Activated CD4-positive, alpha-beta T cell treated with anti-CD3 and anti-CD28 coated beads, Interleukin-2, amount 50 U/mL, for 4 hours (primary cell): ENCODE data around the gene ABHD8.
"Not testable (repeated sequence)": the region's sequence is repeated elsewhere in the genome, so short reads cannot be mapped to it uniquely, and the experiment has no call there.

Experiments used
- DNase-seq, 2 experiments: peaks; one replicate each; pipeline ENCODE4 v3.0.0-alpha.2; 2020

The ABHD8 gene

DNA sequence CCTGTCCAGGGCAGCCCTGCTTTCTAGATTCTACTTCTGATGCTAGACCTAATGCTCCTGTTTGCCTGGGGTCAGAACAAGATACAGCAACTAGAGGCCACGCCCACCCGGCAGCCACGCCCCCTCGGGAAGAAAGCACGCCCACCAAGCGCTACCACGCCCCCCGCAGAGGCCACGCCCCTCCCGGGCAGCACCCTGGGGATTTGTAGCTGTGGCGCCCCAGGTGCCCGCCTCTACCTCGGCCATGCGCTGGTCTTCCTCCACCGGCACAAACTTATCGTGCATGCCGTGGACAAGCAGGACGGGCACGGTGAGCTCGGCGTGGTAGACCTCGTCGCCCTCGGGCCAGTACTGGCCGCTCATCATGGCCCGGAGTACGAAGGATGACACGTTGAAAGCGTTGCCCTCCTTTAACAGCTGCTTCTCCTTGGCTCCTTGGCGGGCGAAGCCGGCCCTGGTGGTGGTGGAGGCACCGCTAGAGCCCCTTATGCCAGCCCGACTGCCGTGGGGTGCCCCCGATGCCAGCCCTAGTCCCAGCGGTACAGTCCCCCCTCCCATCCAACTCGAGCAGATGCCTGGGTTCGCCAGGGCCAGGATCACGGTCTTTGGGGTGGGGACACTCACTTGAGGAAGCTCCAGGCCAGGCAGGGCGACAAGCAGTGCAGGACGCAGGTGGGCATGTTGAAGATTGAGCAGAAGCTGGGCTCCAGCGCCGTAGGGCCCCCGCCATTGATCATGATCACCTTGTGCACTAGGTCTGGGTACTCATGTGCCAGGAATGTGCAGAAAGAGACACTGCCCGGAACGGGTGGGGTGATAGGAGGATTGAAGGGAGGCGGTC lies 9.0 kb downstream of the ABHD8 start:
- DNase-seq = peak; percentile 21 to 31

DNA sequence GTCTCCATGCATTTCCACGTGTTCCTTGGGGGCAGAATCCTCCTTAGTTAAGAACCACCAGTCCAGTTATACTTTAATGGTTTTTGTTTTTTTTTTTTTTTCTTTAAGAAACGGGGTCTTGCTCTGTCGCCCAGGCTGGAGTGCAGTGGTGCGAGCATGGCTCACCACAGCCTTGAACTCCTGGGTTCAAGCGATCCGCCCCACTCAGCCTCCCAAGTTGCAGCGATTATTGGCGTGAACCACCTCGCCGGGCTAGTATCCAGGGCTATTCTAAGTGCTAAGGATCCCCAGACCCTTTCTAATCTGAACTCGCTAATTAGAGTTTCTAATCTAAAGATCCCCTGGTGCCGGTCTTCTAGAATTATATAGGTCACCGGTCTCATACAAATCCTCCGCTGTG lies 9.6 kb downstream of the ABHD8 start:
- no peak for DNase-seq

DNA sequence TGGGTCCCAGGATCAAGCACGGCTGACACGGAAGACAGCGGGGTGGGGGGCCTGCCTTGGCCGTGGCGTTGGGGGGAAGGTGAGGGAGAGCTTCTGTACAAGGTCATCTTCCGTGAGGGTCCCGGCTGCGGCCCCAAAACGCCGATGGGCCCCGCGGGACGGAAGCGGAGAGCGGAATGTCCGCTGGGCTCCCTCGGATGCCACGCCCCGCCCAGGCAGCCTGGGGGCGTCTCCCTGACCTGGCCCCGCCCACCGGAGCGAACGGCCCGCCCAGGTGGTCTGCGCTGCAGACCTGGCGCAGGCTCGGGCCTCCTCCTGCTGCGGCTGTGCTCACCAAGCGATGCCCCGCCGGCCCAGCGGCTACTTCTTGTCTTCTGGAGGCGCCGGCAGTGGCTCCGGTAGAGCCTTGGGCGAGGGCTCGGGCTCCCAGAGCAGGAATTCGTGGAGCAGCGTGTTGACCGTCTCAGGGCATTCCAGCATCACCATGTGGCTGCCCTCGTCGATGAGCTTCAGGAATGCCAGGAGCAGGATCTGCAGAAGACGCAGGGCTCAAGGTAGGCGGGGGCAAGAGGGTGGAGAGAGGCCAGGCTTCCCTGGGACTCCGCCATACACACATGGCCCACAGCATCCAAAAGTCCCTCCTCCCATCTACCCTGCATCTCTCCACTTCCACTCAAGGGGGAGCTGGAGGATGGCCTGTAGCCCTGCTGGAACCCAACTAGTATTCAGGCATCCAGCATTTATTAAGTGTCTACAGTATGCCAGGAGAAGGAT lies 10.7 kb downstream of the ABHD8 start:
- DNase-seq = peak; percentile 64 to 67

DNA sequence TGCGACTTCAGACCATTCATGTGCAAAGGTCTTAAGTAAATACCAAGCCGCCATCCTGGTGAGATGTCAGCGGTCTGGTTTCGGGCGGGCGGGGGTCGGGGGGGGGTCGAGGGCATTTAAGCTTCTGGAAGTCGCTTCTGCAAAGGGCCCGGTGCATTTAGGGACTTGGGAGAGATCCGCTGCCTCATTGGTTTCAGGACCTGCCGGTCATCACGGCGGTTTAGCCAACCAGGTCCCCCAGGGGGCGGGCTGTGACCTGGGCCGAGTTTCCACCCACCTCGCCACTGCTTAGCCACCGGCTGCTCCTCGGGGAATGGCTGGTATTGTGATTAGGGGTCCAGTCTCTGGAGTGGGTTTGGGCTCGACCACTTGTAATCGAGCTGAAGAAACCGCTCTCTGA lies 13.7 kb downstream of the ABHD8 start:
- DNase-seq = no peak

DNA sequence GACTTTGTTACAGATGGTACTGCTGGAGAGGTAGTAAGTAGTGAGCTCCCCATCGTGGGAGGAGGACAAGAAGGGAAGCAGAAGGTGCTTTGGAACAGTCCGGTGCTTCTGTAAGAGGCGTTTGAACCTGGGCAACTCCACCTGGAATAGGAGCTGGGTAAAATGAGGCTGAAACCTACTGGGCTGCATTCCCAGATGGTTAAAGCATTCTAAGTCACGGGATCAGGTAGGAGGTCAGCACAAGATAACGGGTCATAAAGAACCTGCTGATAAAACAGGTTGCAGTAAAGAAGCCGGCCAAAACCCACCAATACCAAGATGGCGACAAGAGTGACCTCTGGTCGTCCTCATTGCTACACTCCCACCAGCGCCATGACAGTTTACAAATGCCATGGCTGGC lies 16.5 kb downstream of the ABHD8 start:
- no peak for DNase-seq

DNA sequence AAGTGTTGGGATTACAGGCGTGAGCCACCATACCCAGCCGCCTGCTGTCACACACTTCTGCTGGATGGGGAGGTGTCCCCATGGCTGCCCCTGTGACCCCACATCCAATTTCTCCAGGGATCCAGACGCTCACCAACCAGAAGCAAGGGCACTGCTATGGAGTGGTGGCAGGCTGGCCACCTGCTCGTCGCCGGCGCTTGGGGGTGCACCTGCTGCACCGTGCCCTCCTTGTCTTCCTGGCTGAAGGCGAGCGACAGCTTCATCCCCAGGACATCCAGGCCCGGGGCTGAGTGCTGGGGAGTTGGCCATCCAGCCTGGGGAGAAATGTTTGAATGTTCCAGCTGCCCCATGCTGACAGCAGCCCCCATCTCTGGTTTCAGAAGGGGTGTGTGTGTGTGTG lies 17.0 kb downstream of the ABHD8 start:
- no peak for DNase-seq

DNA sequence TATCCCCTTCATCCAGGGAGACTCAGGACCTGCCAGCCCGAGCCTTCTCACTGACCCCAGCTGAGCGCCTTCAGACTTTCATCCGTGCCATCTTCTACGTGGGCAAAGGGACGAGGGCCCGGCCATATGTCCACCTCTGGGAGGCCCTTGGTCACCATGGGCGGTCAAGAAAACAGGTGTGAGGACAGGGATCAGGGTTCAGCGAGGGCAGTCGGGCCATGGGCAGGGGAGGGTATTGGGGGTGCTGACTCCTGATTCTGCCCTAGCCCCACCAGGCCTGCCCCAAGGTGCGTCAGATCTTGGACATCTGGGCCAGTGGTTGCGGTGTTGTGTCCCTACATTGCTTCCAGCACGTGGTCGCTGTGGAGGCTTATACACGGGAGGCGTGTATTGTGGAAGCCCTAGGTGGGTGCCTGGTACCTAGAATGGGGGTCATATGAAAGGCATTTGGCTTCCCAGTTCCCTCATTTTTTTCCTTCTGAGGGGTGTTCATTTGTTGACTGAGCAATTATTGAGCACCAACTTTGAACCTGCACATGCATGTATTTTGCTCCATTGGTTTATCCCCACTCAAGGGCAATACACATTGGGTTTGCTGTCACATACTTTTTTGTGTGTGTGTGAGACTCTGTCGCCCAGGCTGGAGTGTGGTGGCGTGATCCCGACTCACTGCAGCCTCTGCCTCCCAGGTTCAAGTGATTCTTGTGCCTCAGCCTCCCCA lies 17.6 kb downstream of the ABHD8 start:
- no peak for DNase-seq

DNA sequence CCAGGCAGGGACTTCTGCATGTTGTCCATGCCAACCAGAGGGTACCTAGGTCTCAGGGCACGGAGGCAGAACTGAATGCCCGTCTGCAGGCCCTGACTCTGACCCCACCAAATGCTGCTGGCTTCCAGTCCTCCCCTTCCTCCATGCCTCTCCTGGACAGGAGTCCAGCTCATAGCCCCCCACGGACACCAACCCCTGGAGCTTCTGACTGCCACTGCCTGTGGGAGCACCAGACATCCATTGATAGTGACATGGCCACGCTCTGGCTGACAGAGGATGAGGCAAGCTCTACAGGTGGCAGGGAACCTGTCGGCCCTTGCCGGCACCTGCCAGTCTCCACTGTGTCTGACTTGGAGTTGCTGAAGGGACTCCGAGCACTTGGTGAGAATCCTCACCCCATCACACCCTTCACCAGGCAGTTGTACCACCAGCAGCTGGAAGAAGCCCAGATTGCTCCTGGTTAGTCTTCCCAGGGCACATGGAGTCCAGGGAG lies 19.7 kb downstream of the ABHD8 start:
- DNase-seq = no peak

DNA sequence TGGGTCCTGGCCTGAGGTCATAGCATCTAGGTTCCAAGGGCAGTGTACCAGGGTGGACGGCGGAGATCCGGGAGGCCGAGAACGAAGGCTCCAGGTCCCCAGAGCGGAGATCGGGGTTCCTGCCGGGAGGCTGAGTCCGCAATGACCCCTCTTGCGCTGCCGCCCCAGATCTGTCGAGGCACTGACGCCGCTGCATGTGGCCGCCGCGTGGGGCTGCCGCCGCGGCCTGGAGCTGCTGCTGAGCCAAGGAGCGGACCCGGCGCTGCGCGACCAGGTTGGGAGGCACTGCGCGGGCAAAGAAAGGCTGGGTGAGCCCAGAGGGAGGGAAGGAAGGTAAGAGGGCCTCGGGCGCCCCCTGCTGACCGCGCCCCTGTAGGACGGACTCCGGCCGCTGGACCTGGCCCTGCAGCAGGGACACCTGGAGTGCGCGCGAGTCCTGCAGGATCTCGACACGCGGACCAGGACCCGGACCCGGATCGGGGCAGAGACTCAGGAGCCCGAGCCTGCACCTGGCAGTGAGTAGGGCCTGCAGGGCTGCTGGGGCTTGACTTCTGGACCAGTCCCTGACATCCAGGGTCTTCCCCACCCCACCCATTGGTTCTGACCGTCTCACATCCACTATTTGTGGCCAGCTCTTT lies 20.6 kb downstream of the ABHD8 start:
- peak; percentile 71 to 72 for DNase-seq

DNA sequence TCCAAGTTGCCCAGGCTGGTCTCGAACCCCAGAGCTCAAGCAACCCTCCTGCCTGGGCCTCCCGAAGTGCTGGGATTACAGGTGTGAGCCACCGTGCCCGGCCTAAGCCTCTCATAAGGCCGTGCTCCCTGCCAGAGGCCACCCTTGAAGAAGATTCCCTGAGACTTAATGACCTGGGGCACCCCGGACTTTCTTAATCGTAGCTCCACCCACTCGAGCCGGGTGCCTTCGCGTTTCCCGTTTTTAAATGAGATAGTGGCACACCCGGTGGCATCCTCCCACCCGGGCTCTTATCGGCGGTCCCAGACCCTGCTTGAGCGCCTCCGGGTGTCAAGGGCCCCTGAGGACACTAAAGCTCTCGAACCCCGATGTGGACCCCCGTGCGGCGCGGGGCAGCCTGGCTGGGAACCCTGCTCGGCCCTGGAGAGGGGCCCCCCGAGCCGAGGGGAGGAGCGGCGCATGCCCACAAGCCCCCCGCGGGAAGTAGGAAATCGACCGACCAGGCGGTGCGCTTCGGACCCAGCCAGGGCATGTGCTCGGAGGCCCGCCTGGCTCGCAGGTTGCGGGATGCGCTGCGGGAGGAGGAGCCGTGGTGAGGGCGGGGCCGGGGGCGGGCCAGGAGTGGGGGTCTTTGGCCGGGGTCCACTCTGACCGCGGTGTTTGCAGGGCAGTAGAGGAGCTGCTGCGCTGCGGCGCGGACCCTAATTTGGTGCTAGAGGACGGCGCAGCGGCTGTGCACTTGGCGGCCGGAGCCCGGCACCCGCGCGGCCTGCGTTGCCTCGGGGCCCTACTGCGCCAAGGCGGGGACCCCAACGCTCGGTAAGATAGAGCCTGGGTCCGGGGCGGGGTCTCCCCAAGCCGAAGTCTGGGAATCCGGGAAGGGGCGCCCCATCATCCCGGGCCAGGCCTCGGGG lies 21.6 kb downstream of the ABHD8 start, which contains the start of gene ANKLE1:
Gene ANKLE1 (plus strand): TSS at position 511 of the 914 bp plus-strand sequence. CDS start 20 bp downstream, at position 531.
- DNase-seq = peak in 1 of 2 experiments; percentile 26

DNA sequence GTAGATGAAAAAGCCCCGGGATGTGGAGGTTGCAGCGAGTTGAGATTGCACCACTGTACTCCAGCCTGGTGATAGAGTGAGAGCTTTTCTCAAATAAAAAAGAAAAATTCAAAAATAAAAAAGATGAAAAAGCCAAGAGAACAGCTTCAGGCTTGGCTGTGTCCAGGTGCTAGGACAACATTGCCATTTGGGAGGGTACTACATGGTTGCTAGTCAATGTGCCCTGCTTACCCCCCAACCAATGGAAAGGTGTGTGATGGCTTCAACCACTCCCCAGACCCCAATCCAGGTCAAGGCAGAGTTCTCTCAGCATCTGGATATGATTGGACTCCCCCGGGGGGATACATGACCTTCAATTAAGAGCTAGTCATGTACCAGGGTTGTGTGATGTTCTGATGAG lies 23.8 kb downstream of the ABHD8 start:
- DNase-seq = no peak

DNA sequence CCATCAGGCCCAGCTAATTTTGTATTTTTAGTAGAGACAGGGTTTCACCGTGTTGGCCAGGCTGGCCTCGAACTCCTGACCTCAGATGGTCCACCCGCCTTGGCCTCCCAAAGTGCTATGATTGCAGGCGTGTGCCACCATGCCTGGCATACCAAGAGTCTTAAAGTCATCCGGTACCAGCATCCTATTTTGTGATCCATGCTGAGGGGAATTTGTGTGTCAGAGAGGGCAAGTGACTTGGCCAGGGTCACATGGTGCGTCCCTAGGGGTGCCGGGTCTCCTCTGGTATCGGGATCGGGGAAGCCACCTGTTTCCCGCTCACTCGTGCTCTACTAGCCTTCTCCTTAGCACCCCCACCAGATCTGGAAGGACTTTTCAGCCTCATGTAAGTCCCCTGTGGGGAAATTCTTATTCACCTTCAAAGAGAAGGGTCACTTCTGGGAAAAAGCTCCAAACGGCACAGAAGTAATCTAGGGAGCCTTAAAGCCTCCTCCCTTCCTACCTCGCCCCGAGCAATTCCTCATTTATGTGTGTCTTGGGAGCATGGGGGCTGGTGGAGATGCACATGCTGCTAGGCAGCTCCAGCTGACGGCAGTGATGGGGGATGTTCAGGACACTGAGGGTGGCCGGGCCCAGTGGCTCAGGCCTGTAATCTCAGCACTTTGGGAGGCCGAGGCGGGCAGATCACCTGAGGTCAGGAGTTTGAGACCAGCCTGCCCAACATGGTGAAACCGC lies 27.6 kb downstream of the ABHD8 start:
- DNase-seq = no peak

DNA sequence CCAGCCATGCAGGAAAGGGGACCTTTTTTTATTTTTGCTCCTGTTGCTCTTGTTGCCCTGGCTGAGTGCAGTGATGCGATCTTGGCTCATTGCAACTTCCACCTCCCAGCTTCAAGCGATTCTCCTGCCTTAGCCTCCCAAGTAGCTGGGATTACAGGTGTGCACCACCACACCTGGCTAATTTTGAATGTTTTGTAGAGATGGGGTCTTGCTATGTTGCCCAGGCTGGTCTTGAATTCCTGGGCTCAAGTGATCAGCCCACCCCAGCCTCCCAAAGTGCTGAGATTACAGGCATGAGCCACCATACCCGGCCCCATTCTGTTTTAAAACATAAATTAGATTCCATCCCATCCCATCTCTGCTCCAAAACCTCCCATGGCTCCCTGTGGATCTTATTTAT lies 28.3 kb downstream of the ABHD8 start:
- not testable (repeated sequence) for DNase-seq

DNA sequence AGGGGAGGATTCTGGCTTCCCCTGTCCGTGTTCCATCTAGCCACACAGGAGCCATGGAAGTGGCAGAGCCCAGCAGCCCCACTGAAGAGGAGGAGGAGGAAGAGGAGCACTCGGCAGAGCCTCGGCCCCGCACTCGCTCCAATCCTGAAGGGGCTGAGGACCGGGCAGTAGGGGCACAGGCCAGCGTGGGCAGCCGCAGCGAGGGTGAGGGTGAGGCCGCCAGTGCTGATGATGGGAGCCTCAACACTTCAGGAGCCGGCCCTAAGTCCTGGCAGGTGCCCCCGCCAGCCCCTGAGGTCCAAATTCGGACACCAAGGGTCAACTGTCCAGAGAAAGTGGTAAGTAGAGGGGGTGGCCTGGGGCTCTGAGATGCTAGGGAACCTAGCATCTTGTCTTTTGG lies 34.5 kb downstream of the ABHD8 start:
- DNase-seq = no peak

DNA sequence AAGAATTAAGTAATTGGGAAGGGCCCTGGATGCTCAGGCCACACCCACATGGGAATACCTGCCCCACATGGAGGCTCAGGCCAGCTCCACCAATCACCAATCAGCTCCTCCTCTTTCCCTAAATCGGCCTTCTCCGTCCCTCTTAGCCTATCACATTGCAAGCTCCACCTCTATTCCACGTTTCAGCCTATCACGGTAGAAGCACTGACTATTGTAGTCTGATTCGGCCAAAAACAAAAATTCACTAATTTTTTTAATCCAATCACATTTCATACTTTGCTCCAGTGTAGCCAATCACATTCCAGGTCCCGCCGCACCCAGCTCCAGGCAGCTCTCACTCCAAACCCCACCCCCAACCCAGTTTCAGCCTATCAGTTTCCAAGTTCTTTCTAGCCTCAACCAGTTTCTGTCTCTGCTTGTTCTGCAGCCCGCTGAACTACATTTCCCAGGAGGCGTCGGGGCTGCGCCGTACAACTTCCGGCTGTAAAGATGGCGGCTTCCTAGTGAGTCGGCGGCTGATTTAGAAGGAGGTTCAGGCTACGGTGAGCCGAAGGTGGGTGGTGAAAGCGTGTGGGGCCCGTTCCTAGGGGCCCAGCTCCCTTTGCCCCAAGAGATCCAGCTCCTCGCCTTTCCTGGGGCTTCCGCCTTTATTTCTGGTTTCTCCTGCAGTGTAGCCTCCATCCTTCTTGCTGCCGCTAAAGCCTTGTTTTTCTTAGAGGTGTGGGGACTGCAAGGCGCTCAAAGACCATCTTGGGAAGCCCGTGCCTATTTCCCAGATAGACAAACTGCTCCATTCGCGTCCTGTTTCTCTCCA lies 36.0 kb downstream of the ABHD8 start, which contains the start of gene BABAM1:
Gene BABAM1 (plus strand): TSS at position 469 of the 814 bp plus-strand sequence. CDS start 1,364 bp downstream, outside the sequence.
- peak; percentile 92 to 94 for DNase-seq

DNA sequence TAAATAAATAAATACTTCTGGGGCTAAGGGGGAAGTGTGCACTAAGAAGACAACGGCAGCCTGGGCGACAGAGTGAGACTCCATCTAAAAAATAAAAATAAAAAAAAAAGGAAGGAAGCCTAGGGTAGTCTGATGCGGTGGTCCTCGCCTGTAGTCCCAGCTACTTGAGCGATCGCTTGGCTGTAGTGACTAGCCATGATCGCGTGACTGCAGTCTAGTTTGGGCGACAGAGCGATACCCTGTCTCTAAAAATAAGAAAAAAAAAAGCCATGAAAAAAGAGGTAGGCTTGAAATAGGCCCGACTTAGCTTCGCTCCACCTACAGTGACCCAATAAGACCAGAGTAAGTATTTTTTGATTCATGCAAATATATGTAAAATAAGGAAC lies 36.6 kb downstream of the ABHD8 start:
- no peak for DNase-seq

DNA sequence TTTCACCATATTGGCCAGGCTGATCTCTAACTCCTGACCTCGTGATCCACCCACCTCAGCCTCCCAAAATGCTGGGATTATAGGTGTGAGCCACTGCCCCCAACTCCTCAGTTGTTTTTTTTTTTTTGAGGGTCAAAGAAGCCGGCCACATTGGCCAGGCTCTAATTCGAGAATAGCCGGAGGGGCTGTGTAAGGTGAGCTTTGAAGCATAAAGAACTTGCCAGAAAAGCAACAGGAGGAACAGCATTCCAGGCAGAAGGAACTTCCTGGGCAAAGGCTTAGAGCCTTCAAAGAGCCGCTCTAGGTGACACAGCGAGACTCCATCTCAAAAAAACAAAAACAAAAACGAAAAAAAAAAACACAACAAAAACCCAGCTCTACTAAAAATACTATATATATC lies 37.2 kb downstream of the ABHD8 start:
- no peak for DNase-seq

DNA sequence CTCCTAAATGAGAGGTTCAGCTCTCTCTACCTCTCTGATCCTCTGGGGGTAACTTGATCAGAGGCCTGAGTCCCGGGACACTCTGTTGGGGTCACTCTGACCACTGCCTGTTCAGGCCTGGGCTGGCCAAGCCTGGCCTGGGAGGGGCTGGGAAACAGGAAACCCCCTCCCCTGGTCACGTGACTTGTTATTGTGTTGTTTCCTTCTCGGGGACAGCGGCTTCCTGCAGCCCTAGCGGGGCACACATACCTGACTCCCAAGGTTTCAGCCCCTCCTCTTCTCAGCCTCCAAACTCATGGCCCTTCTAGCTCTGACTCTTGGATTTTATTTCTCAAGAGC lies 38.6 kb downstream of the ABHD8 start, which contains the start of gene USHBP1:
Gene USHBP1 (minus strand): TSS at position 105 of the 339 bp plus-strand sequence. CDS start 446 bp downstream, outside the sequence.
- DNase-seq = no peak

DNA sequence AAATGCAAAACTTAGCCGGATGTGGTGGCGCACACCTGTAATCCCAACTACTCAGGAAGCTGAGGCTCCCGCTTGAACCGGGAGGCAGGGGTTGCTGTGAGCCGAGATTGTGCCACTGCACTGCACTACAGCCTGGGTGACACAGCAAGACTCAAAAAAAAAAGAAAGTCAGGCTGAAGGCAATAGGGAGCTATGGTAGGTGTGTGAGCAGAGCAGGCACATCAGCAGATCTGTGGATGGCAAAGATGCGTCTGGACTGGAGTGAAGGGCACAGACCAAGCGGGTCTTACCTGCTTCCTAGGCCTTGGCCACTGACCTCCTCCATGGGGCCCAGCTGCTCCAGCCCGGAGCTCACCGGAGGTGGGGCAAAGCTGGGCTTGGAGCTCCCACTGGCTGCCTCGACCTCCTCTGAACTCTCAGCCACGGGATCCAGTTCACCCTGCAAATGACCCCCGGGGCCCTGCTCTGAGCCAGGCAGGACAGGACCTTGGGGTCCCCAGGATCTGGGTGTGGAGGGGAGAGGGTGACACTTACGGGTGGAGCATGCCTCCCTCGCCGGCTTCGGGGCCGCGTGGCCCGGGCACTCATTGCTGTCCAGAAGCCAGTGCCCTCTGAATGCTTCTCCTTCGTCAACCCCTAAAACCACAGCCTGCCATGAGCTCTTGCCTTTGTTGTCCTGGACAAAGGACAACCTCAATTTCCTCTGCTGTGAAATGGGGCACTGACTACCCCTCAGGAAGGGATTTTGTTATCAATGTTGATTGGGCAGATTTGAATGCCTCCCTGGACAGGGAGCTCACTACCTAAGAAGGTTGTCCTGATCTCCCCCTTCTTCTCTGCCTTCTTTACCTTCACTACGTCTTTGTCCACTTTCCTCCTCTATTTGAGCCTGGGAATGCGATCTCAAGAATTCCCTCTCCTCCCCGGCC lies 39.2 kb downstream of the ABHD8 start:
- no peak for DNase-seq
